ENCODE data around the gene MSTN. TPM values are rescaled to one million over a fixed set of nuclear protein-coding genes. Genes with fewer than 3 reads are reported as not detected.
"Not testable (repeated sequence)": the region's sequence is repeated elsewhere in the genome, so short reads cannot be mapped to it uniquely, and the experiment has no call there.

The MSTN gene
- total RNA-seq, 4 donors from 2014 or later, result 0.16 TPM; not detected in 3

GRCh38 chr2:190051223-190051622 is 11.3 kb downstream of the MSTN start:
- no peak overlapping the region for H3K27ac ChIP-seq
- in situ Hi-C loops (cut with MboI; ENCODE audit: low pct_ligation_motif_present in 1 of 4, low pct_unique_long_range_greater_than_20kb in 1 of 4, low sequenced_read_pairs in 3 of 4) (loop anchor here in 3 of 4 donors (25.0 kb wide), 3 partner anchors 239 to 389 kb away; partner anchors contain the start of genes ANKAR (in 1 of the 3), ASNSD1 (in 1 of the 3) and OSGEPL1 (in 1 of the 3)), intact Hi-C loops (cut with DNase I; ENCODE audit: low total_unique reads) (no loop called here)
- no peak overlapping the region for H3K4me3 ChIP-seq
- TF ChIP-seq POLR2A (IDR thresholded peaks at IDR 0.05) (no peak), EP300 (IDR thresholded peaks at IDR 0.05; ENCODE audit: low read depth) (no peak), POLR2AphosphoS5 (IDR thresholded peaks at IDR 0.05) (no peak), CTCF (IDR thresholded peaks at IDR 0.05) (no peak)
- H3K27me3 ChIP-seq, result no peaks in the 10 kb centered on the region
- no peaks in the 10 kb centered on the region for H3K36me3 ChIP-seq
- no peaks in the 10 kb centered on the region for H3K9me3 ChIP-seq
- DNase-seq, result no peak
- H3K4me1 ChIP-seq, result no peaks in the 10 kb centered on the region

- H3K36me3 ChIP-seq, result no peaks in the 10 kb centered on the region
- H3K4me1 ChIP-seq, result no peaks in the 10 kb centered on the region
- no peak for TF ChIP-seq EP300 (IDR thresholded peaks at IDR 0.05; ENCODE audit: low read depth)
- TF ChIP-seq POLR2AphosphoS5 (IDR thresholded peaks at IDR 0.05), result no peak
- no peaks in the 10 kb centered on the region for H3K27me3 ChIP-seq
- H3K27ac ChIP-seq, result no peak overlapping the region
- in situ Hi-C loops (cut with MboI; ENCODE audit: low pct_ligation_motif_present in 1 of 4, low pct_unique_long_range_greater_than_20kb in 1 of 4, low sequenced_read_pairs in 3 of 4) (loop anchor here in 3 of 4 donors (25.0 kb wide), 3 partner anchors 238 to 388 kb away; partner anchors contain the start of genes ANKAR (in 1 of the 3), ASNSD1 (in 1 of the 3) and OSGEPL1 (in 1 of the 3)), intact Hi-C loops (cut with DNase I; ENCODE audit: low total_unique reads) (no loop called here)
- no peak overlapping the region for H3K4me3 ChIP-seq
- DNase-seq, result no peak
- H3K9me3 ChIP-seq, result no peaks in the 10 kb centered on the region
Measured at GRCh38 chr2:190050001-190050400, 12.5 kb downstream of the MSTN start.

- intact Hi-C loops (cut with DNase I; ENCODE audit: low total_unique reads), result no loop called here
- 100% methylated on average over 2 of the region's 2 CpGs; no CpG with 5 or more reads in 1 of the 2 donors for WGBS, 2 donors (ENCODE audit: low coverage in 1 of 2)
- in situ Hi-C loops (cut with MboI; ENCODE audit: low pct_ligation_motif_present in 1 of 4, low pct_unique_long_range_greater_than_20kb in 1 of 4, low sequenced_read_pairs in 3 of 4), result no loop called here
- Histone ChIP-seq H3K4me3 (no peak overlapping the region), H3K27me3 (no peaks in the 10 kb centered on the region), H3K9me3 (no peaks in the 10 kb centered on the region), H3K27ac (no peak overlapping the region), H3K4me1 (no peaks in the 10 kb centered on the region), H3K36me3 (no peaks in the 10 kb centered on the region)
- DNase-seq, result no peak
- TF ChIP-seq POLR2AphosphoS5 (IDR thresholded peaks at IDR 0.05), result no peak
- TF ChIP-seq POLR2A (IDR thresholded peaks at IDR 0.05), result no peak
- TF ChIP-seq CTCF (IDR thresholded peaks at IDR 0.05), result no peak
Measured at GRCh38 chr2:190044866-190045265, 17.7 kb downstream of the MSTN start.

GRCh38 chr2:190043441-190043840 is 19.1 kb downstream of the MSTN start:
- Histone ChIP-seq H3K27ac (no peak overlapping the region), H3K4me3 (no peak overlapping the region), H3K27me3 (no peaks in the 10 kb centered on the region), H3K9me3 (no peaks in the 10 kb centered on the region), H3K4me1 (no peaks in the 10 kb centered on the region), H3K36me3 (no peaks in the 10 kb centered on the region)
- DNase-seq, result no peak
- in situ Hi-C loops (cut with MboI; ENCODE audit: low pct_ligation_motif_present in 1 of 4, low pct_unique_long_range_greater_than_20kb in 1 of 4, low sequenced_read_pairs in 3 of 4) (no loop called here), intact Hi-C loops (cut with DNase I; ENCODE audit: low total_unique reads) (no loop called here)
- TF ChIP-seq CTCF (IDR thresholded peaks at IDR 0.05) (no peak), POLR2AphosphoS5 (IDR thresholded peaks at IDR 0.05) (no peak), POLR2A (IDR thresholded peaks at IDR 0.05) (no peak), EP300 (IDR thresholded peaks at IDR 0.05; ENCODE audit: low read depth) (no peak)
- 77 to 95% methylated on average over 2 to 3 of the region's 3 CpGs for WGBS, 2 donors (ENCODE audit: low coverage in 1 of 2)

GRCh38 chr2:190036071-190036470 is 26.5 kb downstream of the MSTN start:
- Histone ChIP-seq H3K27ac (no peak overlapping the region), H3K9me3 (no peaks in the 10 kb centered on the region), H3K4me3 (no peak overlapping the region), H3K27me3 (no peaks in the 10 kb centered on the region), H3K4me1 (no peaks in the 10 kb centered on the region), H3K36me3 (no peaks in the 10 kb centered on the region)
- intact Hi-C loops (cut with DNase I; ENCODE audit: low total_unique reads), result no loop called here
- DNase-seq, result no peak
- 70 to 75% methylated on average over 2 of the region's 2 CpGs for WGBS, 2 donors (ENCODE audit: low coverage in 1 of 2)
- in situ Hi-C loops (cut with MboI; ENCODE audit: low pct_ligation_motif_present in 1 of 4, low pct_unique_long_range_greater_than_20kb in 1 of 4, low sequenced_read_pairs in 3 of 4), result no loop called here
- TF ChIP-seq POLR2AphosphoS5 (IDR thresholded peaks at IDR 0.05) (no peak), EP300 (IDR thresholded peaks at IDR 0.05; ENCODE audit: low read depth) (no peak), POLR2A (IDR thresholded peaks at IDR 0.05) (no peak), CTCF (IDR thresholded peaks at IDR 0.05) (no peak)

GRCh38 chr2:190034417-190034816 is 28.1 kb downstream of the MSTN start:
- WGBS, 2 donors (ENCODE audit: low coverage in 1 of 2), result 72 to 79% methylated on average over 4 to 10 of the region's 10 CpGs
- H3K4me1 ChIP-seq; DNase-seq; H3K36me3 ChIP-seq; H3K27ac ChIP-seq; in situ Hi-C loops (cut with MboI; ENCODE audit: low pct_ligation_motif_present in 1 of 4, low pct_unique_long_range_greater_than_20kb in 1 of 4, low sequenced_read_pairs in 3 of 4); H3K27me3 ChIP-seq; H3K4me3 ChIP-seq; H3K9me3 ChIP-seq; intact Hi-C loops (cut with DNase I; ENCODE audit: low total_unique reads): not testable (repeated sequence)

Data from transverse colon (tissue), 4 donors.